RWPE2 (cell line): ENCODE results near the gene GLB1L2.
A peak's percentile ranks its signal among the peaks of the same experiment; 100 is the strongest.

Source experiments
- ATAC-seq: fragments of 200-7000 bp; cut with Tn5 transposase; 3 replicates; pipeline ENCODE4 v1.9.1; 2021; ENCODE audit warnings: low read depth
- DNase-seq: peaks from one replicate; pipeline ENCODE4 v3.0.0-alpha.2; 2020; ENCODE audit warnings: low spot score
- H3K27ac ChIP-seq: fragments of 450-650 bp; 2 replicates; pipeline ENCODE4 v1.5.1; 2017; ENCODE audit warnings: mild to moderate bottlenecking; ENCODE audit not compliant: poor library complexity, severe bottlenecking
- H3K27me3 ChIP-seq: fragments of 250-450 bp; sonication (Bioruptor Pico); 2 replicates; pipeline ENCODE4 v1.5.1; 2021; ENCODE audit warnings: mild to moderate bottlenecking, moderate library complexity; ENCODE audit not compliant: insufficient read depth, poor library complexity, severe bottlenecking
- H3K36me3 ChIP-seq: fragments of 250-450 bp; sonication (Bioruptor Pico); 2 replicates; pipeline ENCODE4 v1.5.1; 2020; ENCODE audit warnings: low read depth, mild to moderate bottlenecking, moderate library complexity
- H3K4me1 ChIP-seq: fragments of 250-450 bp; sonication (Bioruptor Pico); 2 replicates; pipeline ENCODE4 v1.5.1; 2021; ENCODE audit warnings: mild to moderate bottlenecking, moderate library complexity; ENCODE audit not compliant: insufficient read depth, poor library complexity, severe bottlenecking
- H3K4me3 ChIP-seq: fragments of 250-450 bp; sonication (Bioruptor Pico); 2 replicates; pipeline ENCODE4 v1.5.1; 2021; ENCODE audit warnings: mild to moderate bottlenecking, moderate library complexity; ENCODE audit not compliant: severe bottlenecking
- H3K9me3 ChIP-seq: fragments of 250-450 bp; sonication (Bioruptor Pico); 2 replicates; pipeline ENCODE4 v1.5.1; 2021; ENCODE audit warnings: mild to moderate bottlenecking, moderate library complexity; ENCODE audit not compliant: severe bottlenecking
- CTCF ChIP-seq: fragments of 450-650 bp; IDR thresholded peaks from one replicate; pipeline ENCODE4 v1.5.1; 2017; ENCODE audit warnings: mild to moderate bottlenecking, moderate library complexity; ENCODE audit not compliant: poor library complexity, severe bottlenecking

The GLB1L2 gene

GRCh38 chr11:134358165-134358855 is 26.5 kb downstream of the GLB1L2 start:
- H3K27ac ChIP-seq = no peak overlapping the region
- no peak for TF ChIP-seq CTCF
- no peaks in the 10 kb centered on the region for H3K27me3 ChIP-seq
- no peak overlapping the region for H3K4me3 ChIP-seq
- no peak for DNase-seq
- H3K4me1 ChIP-seq = no peaks in the 10 kb centered on the region
- H3K36me3 ChIP-seq = no peaks in the 10 kb centered on the region
- no peaks in the 10 kb centered on the region for H3K9me3 ChIP-seq
- no peak for ATAC-seq

GRCh38 chr11:134358856-134359490 is 27.2 kb downstream of the GLB1L2 start:
- no peak for TF ChIP-seq CTCF
- Histone ChIP-seq H3K36me3 (no peaks in the 10 kb centered on the region), H3K9me3 (no peaks in the 10 kb centered on the region), H3K4me3 (no peak overlapping the region), H3K27ac (no peak overlapping the region), H3K27me3 (no peaks in the 10 kb centered on the region), H3K4me1 (no peaks in the 10 kb centered on the region)
- ATAC-seq = no peak
- DNase-seq = no peak

DNA sequence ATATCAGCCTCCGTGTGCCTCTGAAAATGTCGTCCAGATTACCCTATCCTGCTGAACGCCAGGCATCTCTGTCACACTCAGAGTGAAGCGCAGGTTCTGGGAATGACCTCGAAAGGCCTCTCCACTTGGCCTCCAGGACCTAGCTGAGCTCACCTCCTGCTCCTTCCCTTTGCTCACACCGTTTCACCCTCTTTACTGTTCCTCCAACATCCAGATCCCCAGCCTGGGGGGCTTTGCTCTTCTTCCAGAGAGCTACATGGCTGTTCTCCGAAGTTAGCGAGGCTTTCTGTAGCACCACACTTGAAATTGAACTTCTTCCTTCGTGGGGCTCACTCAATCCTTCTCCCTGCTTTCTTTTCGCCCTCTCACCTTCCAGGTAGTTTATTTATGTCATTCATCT is 27.9 kb downstream of the GLB1L2 start:
- Histone ChIP-seq H3K9me3 (no peaks in the 10 kb centered on the region), H3K4me1 (no peaks in the 10 kb centered on the region), H3K27ac (no peak overlapping the region), H3K27me3 (no peaks in the 10 kb centered on the region), H3K4me3 (no peak overlapping the region), H3K36me3 (no peaks in the 10 kb centered on the region)
- DNase-seq (no peak), ATAC-seq (no peak)
- no peak for TF ChIP-seq CTCF

GRCh38 chr11:134360050-134360835 is 28.5 kb downstream of the GLB1L2 start:
- Histone ChIP-seq H3K9me3 (no peaks in the 10 kb centered on the region), H3K4me3 (no peak overlapping the region), H3K36me3 (no peaks in the 10 kb centered on the region), H3K4me1 (no peaks in the 10 kb centered on the region), H3K27ac (no peak overlapping the region), H3K27me3 (no peaks in the 10 kb centered on the region)
- ATAC-seq (peak; percentile 86), DNase-seq (no peak)
- TF ChIP-seq CTCF = peak; percentile 84
